Mesothelial cell of epicardium (in vitro differentiated cells): ENCODE measurements around the gene VKORC1L1. TPM values are rescaled to one million over a fixed set of nuclear protein-coding genes. Genes with fewer than 3 reads are reported as not detected.
"Not testable (repeated sequence)": the region's sequence is repeated elsewhere in the genome, so short reads cannot be mapped to it uniquely, and the experiment has no call there.

ENCODE experiments used
- DNase-seq, 2 experiments: peaks; one replicate each; pipeline ENCODE4 v3.0.0; 2021; ENCODE audit warnings: low spot score in 2 of 2; ENCODE audit not compliant: unreplicated experiment in 2 of 2
- H3K27ac Mint-ChIP-seq: 2 replicates; pipeline ENCODE4 v1.8.0; 2021; ENCODE audit warnings: mixed read lengths
- H3K27me3 Mint-ChIP-seq: 2 replicates; pipeline ENCODE4 v1.8.0; 2021; ENCODE audit warnings: low read depth, mixed read lengths
- H3K36me3 Mint-ChIP-seq: 2 replicates; pipeline ENCODE4 v1.8.0; 2021; ENCODE audit warnings: mixed read lengths
- H3K4me1 Mint-ChIP-seq: 2 replicates; pipeline ENCODE4 v1.8.0; 2021; ENCODE audit warnings: mixed read lengths
- H3K4me3 Mint-ChIP-seq: 2 replicates; pipeline ENCODE4 v1.8.0; 2021; ENCODE audit warnings: mild to moderate bottlenecking, moderate library complexity, mixed read lengths
- H3K9me3 Mint-ChIP-seq: 2 replicates; pipeline ENCODE4 v1.8.0; 2021; ENCODE audit warnings: mixed read lengths
- total RNA-seq: library from RNA; stranded (reverse); gene quantifications from 3 replicates; pipeline ENCODE4 v1.2.1, GENCODE V29; 2021
- TF ChIP-seq, protein P1 (sequence below): fragments of 200-600 bp; sonication (generic); IDR thresholded peaks from one replicate; pipeline ENCODE4 v1.5.0; 2021; ENCODE audit warnings: antibody characterized with exemption; ENCODE audit not compliant: unreplicated experiment

The VKORC1L1 gene
- total RNA-seq, 1 donor from 2014 or later: 23.8 TPM

DNA sequence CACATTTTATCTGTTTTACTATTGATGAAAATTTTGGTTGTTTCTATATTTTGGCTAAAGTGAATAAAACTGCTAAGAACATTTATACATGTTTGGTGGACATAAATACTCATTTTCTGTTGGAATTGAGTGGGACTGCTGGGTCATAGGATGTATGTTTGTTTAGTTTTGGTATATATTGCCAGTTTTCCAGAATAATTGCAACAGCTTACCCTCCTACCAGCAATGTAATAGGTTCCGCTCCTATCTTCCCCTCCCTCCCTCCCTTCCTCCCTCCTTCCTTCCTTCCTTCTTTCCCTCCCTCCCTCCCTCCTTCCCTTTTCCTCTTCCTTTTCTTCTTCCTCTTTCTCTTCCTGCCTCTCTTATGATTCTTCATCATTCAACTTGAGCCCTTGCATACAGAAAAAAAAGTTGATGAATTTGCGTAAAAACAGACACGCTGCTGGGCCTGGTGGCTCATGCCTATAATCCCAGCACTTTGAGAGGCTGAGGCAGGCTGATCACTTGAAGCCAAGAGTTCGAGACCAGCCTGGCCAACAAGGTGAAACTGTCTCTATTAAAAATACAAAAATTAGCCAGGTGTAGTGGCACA is 23.5 kb downstream of the VKORC1L1 start:
- H3K27me3 Mint-ChIP-seq: no peaks in the 10 kb centered on the region
- H3K36me3 Mint-ChIP-seq: peaks cover 17% of the 10 kb centered on the region
- peaks cover 11% of the 10 kb centered on the region for H3K9me3 Mint-ChIP-seq
- TF ChIP-seq, protein P1, sequence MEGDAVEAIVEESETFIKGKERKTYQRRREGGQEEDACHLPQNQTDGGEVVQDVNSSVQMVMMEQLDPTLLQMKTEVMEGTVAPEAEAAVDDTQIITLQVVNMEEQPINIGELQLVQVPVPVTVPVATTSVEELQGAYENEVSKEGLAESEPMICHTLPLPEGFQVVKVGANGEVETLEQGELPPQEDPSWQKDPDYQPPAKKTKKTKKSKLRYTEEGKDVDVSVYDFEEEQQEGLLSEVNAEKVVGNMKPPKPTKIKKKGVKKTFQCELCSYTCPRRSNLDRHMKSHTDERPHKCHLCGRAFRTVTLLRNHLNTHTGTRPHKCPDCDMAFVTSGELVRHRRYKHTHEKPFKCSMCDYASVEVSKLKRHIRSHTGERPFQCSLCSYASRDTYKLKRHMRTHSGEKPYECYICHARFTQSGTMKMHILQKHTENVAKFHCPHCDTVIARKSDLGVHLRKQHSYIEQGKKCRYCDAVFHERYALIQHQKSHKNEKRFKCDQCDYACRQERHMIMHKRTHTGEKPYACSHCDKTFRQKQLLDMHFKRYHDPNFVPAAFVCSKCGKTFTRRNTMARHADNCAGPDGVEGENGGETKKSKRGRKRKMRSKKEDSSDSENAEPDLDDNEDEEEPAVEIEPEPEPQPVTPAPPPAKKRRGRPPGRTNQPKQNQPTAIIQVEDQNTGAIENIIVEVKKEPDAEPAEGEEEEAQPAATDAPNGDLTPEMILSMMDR: no peak
- H3K27ac Mint-ChIP-seq: no peak overlapping the region
- no peak for DNase-seq
- H3K4me3 Mint-ChIP-seq: no peak overlapping the region
- H3K4me1 Mint-ChIP-seq: no peaks in the 10 kb centered on the region

GRCh38 chr7:65897289-65897688 is 24.4 kb downstream of the VKORC1L1 start:
- Mint-ChIP-seq H3K9me3 (peaks cover 20% of the 10 kb centered on the region), H3K36me3 (peaks cover 24% of the 10 kb centered on the region)
- not testable (repeated sequence) for H3K27me3 Mint-ChIP-seq, H3K4me1 Mint-ChIP-seq, H3K27ac Mint-ChIP-seq, H3K4me3 Mint-ChIP-seq, DNase-seq

DNA sequence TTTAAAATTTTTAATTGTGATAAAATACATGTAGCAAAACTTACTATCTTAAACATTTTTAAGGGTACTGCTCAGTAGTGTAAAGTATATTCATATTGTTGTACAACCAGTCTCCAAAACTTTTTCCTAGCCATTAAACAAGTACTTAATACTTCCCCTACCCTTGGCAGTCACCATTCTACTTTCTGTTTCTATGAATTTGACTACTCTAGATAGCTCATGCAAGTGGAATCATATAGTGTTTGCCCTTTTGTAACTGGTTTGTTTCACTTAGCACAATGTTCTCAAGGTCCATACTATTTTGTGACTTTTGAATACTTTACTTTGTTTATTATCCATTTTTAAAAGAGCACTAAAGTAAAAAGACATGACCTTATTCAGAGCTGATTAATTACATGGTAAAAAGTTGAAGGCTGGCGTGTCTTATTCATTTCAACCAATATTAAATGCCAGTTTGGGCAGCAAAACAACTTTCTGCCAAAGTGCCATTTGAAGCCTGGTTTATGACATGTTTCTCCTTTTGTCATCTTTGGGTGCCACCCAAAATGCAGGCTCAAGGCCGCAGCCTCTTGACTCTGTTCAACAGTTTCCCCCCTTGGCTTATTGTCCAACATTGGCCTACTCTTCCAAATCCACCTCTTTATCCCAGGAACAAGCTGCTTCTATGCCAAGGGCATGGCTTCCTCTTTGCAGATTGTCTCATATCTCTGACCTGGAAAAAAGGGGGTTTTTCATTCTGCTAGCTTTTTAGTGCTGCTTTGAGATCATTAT is 26.0 kb downstream of the VKORC1L1 start:
- DNase-seq, H3K27ac Mint-ChIP-seq, H3K27me3 Mint-ChIP-seq, H3K4me3 Mint-ChIP-seq, H3K4me1 Mint-ChIP-seq: not testable (repeated sequence)
- peaks cover 28% of the 10 kb centered on the region for H3K9me3 Mint-ChIP-seq
- peaks cover 32% of the 10 kb centered on the region for H3K36me3 Mint-ChIP-seq

DNA sequence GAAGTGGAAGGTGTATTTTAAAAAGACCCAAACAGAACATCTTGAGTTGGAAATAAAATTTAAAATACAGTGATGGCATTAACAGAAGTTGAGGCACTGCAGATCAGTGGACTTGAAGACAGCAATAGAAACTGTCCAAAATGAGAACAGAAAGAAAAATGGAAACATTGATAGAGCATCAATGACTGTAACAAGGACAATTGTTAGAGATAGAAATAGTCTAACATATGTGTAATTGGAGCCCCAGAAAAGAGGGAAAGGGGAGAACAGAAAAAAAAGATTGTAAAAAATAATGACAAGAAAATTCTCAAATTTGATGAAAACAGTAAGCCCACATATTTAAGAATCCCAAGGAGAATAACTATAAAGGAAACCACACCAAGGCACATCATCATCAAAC is 29.4 kb downstream of the VKORC1L1 start:
- TF ChIP-seq, protein P1: no peak
- H3K4me3 Mint-ChIP-seq: no peak overlapping the region
- H3K9me3 Mint-ChIP-seq: peaks cover 37% of the 10 kb centered on the region
- H3K27ac Mint-ChIP-seq: no peak overlapping the region
- peaks cover 43% of the 10 kb centered on the region for H3K36me3 Mint-ChIP-seq
- H3K27me3 Mint-ChIP-seq: no peaks in the 10 kb centered on the region
- DNase-seq: no peak
- H3K4me1 Mint-ChIP-seq: no peaks in the 10 kb centered on the region

- no peak overlapping the region for H3K27ac Mint-ChIP-seq
- H3K9me3 Mint-ChIP-seq: peaks cover 13% of the 10 kb centered on the region
Observed at GRCh38 chr7:65907501-65908198, 34.8 kb downstream of the VKORC1L1 start.

DNA sequence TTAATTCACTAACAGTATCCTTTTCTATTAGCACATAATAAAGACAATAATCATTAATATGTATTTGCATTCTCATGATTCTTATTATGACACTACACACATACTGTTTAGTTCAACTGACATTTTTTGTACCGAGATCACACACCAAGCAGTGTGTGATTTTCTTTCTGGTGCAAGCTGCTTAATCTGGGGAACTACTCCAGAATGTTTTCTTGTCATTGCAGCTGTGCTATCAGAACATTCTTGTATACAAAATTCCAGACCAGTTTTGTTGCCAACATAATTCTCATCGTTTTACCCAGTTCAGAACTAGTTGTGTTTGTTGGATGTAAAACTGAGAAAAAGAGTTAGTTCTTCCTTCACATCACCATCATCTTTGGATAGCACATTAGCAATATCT is 37.4 kb downstream of the VKORC1L1 start:
- DNase-seq: no peak
- no peaks in the 10 kb centered on the region for H3K27me3 Mint-ChIP-seq
- no peaks in the 10 kb centered on the region for H3K4me1 Mint-ChIP-seq
- TF ChIP-seq, protein P1: no peak
- peaks cover 7% of the 10 kb centered on the region for H3K36me3 Mint-ChIP-seq
- H3K9me3 Mint-ChIP-seq: peaks cover 10% of the 10 kb centered on the region
- no peak overlapping the region for H3K4me3 Mint-ChIP-seq
- H3K27ac Mint-ChIP-seq: no peak overlapping the region

More at GRCh38 chr7:65907501-65908198, 34.8 kb downstream of the VKORC1L1 start:
- DNase-seq: no peak
- H3K36me3 Mint-ChIP-seq: peaks cover 17% of the 10 kb centered on the region
- TF ChIP-seq, protein P1: no peak
- no peak overlapping the region for H3K4me3 Mint-ChIP-seq
- no peaks in the 10 kb centered on the region for H3K4me1 Mint-ChIP-seq
- H3K27me3 Mint-ChIP-seq: no peaks in the 10 kb centered on the region
